Measurements from ENCODE around the gene DIP2C. TPM values are rescaled to one million over a fixed set of nuclear protein-coding genes. Genes with fewer than 3 reads are reported as not detected.
"Not testable (repeated sequence)": the region's sequence is repeated elsewhere in the genome, so short reads cannot be mapped to it uniquely, and the experiment has no call there.

The DIP2C gene
- polyA plus RNA-seq, 12 donors: 18.1 to 31.7 (median 26.1) TPM; not detected in 1

GRCh38 chr10:378230-378929 is 311.1 kb downstream of the DIP2C start:
- no peak for DNase-seq

- no peak for DNase-seq
Measured at GRCh38 chr10:377228-377627, 312.2 kb downstream of the DIP2C start.

GRCh38 chr10:375815-376505 is 313.5 kb downstream of the DIP2C start:
- DNase-seq: no peak

- no peak for DNase-seq
Measured at GRCh38 chr10:374354-374753, 315.1 kb downstream of the DIP2C start.

- no peak for DNase-seq
Measured at GRCh38 chr10:373526-374309, 315.8 kb downstream of the DIP2C start.

- no peak for DNase-seq
Measured at GRCh38 chr10:373015-373414, 316.5 kb downstream of the DIP2C start.

GRCh38 chr10:372566-372965 is 316.9 kb downstream of the DIP2C start:
- no peak for DNase-seq

- no peak for DNase-seq
Measured at GRCh38 chr10:371515-371914, 318.0 kb downstream of the DIP2C start.

- DNase-seq: no peak
Measured at GRCh38 chr10:370449-370825, 319.0 kb downstream of the DIP2C start.

- DNase-seq: peak; percentile 55
Measured at GRCh38 chr10:369684-370448, 319.6 kb downstream of the DIP2C start.

GRCh38 chr10:369221-369683 is 320.2 kb downstream of the DIP2C start:
- DNase-seq: no peak

GRCh38 chr10:368579-369220 is 320.8 kb downstream of the DIP2C start:
- no peak for DNase-seq

GRCh38 chr10:368107-368506 is 321.4 kb downstream of the DIP2C start:
- not testable (repeated sequence) for DNase-seq

GRCh38 chr10:367636-368035 is 321.8 kb downstream of the DIP2C start:
- no peak for DNase-seq

GRCh38 chr10:366186-366585 is 323.3 kb downstream of the DIP2C start:
- no peak for DNase-seq

GRCh38 chr10:364267-364775 is 325.1 kb downstream of the DIP2C start:
- no peak for DNase-seq

- no peak for DNase-seq
Measured at GRCh38 chr10:363152-363551, 326.3 kb downstream of the DIP2C start.

- DNase-seq: no peak
Measured at GRCh38 chr10:361203-362081, 328.0 kb downstream of the DIP2C start.

GRCh38 chr10:360653-361052 is 328.8 kb downstream of the DIP2C start:
- DNase-seq: no peak

- no peak for DNase-seq
Measured at GRCh38 chr10:359762-360161, 329.7 kb downstream of the DIP2C start.

Measured in muscle of arm (tissue), 12 donors.